ENCODE results near the gene TVP23B.

TVP23B gene

DNA sequence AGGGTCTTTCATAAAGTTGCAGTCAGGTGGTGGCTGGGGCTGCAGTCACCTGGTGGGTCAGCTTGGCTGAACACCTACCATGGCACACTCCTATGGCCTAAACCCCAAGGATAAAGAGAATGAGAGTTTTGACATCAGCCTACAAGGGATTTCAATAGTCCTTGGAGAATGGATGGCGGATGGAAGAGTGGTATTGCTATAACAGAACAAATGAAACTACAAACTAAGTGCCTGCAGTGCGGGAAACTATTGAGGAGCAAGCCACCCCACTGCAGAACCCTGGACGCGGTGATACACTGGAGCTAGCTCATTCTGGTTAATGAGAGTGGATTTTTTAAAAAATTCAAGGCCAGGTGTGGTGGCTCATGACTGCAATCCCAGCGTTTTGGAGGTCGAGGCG, 74.0 kb downstream of the TVP23B start:
- Histone ChIP-seq H3K9me3 (ENCODE audit: control insufficient read depth, low read length) (no peaks in the 10 kb centered on the region), H3K36me3 (ENCODE audit: control insufficient read depth, insufficient read depth, low read length) (no peaks in the 10 kb centered on the region), H3K4me3 (ENCODE audit: extremely low read depth, insufficient read depth, low read length, poor library complexity, severe bottlenecking) (peak overlapping the region; percentile 62), H3K27ac (ENCODE audit: low read depth, low read length, severe bottlenecking) (no peak overlapping the region), H3K4me1 (ENCODE audit: control insufficient read depth, insufficient read depth, low read length, poor library complexity, severe bottlenecking) (peaks cover 12% of the 10 kb centered on the region)
- 92 to 94% methylated on average over 5 to 6 of the region's 7 CpGs for WGBS, 2 experiments (ENCODE audit: insufficient coverage in 2 of 2)

DNA sequence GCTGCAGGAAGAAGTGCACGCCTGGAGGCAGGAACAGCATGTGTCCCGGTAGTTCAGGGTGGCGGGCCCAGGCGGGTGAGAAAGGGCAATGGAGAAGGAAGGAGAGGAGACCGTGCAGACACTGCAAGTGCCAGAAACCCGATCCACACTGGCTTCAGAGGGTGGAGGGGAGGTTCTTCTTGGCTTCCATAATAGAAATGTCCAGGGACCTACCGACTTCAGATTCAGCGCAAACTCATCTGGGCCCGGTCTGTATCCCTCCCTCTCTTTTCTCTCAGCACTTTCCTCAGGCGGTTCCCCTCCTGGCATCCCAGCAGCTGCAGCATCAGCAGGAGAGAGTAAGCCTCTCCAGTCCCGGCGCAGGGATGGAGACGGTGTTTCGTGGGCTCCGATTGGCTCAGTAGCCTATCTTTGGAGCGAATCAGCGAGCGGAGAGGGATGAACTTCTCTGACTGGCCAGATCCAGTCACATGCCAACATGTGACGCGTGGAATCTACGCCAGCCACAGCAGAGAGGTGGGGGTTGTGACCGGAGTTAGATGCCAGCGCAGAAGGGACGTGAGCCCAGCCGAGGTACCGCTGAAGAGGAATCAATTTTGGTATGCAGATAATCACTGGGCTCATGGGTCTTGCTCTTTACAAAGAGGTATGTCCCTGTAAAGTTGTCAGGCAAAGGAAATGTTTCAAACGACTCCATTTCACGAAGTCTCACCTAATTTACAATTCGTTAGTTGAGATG, 75.0 kb downstream of the TVP23B start:
- no peaks in the 10 kb centered on the region for H3K9me3 ChIP-seq (ENCODE audit: control insufficient read depth, low read length)
- peak overlapping the region; percentile 62 for H3K4me3 ChIP-seq (ENCODE audit: extremely low read depth, insufficient read depth, low read length, poor library complexity, severe bottlenecking)
- H3K4me1 ChIP-seq (ENCODE audit: control insufficient read depth, insufficient read depth, low read length, poor library complexity, severe bottlenecking): peaks cover 12% of the 10 kb centered on the region
- peak overlapping the region; percentile 72 for H3K27ac ChIP-seq (ENCODE audit: low read depth, low read length, severe bottlenecking)
- WGBS, 2 experiments (ENCODE audit: insufficient coverage in 2 of 2): 0% methylated on average over 22 to 25 of the region's 29 CpGs
- peaks cover 9% of the 10 kb centered on the region for H3K36me3 ChIP-seq (ENCODE audit: control insufficient read depth, insufficient read depth, low read length)
